ENCODE data around the gene NDUFC2. TPM values are rescaled to one million over a fixed set of nuclear protein-coding genes. Genes with fewer than 3 reads are reported as not detected.

NDUFC2 gene
- total RNA-seq, 3 donors from 2014 or later: 168 to 208 (median 183) TPM

- Histone ChIP-seq H3K9me3 (no peaks in the 10 kb centered on the region), H3K36me3 (ENCODE audit: low read depth) (peaks cover 7% of the 10 kb centered on the region), H3K4me1 (ENCODE audit: low read depth) (no peaks in the 10 kb centered on the region), H3K4me3 (no peak overlapping the region)
- ATAC-seq (no peak), DNase-seq (no peak)
- intact Hi-C loops (cut with DNase I, micrococcal nuclease): no loop called here
- no peak for TF ChIP-seq CTCF (IDR thresholded peaks at IDR 0.05)
These were observed 12.0 kb downstream of the NDUFC2 start for GRCh38 chr11:78067704-78068103.

- Histone ChIP-seq H3K9me3 (no peaks in the 10 kb centered on the region), H3K4me3 (no peak overlapping the region), H3K4me1 (ENCODE audit: low read depth) (no peaks in the 10 kb centered on the region), H3K36me3 (ENCODE audit: low read depth) (peaks cover 5% of the 10 kb centered on the region)
- intact Hi-C loops (cut with DNase I, micrococcal nuclease): no loop called here
- ATAC-seq (no peak), DNase-seq (no peak)
- no peak for TF ChIP-seq CTCF (IDR thresholded peaks at IDR 0.05)
These were observed 13.2 kb downstream of the NDUFC2 start for GRCh38 chr11:78066471-78066870.

- no peaks in the 10 kb centered on the region for H3K4me1 ChIP-seq (ENCODE audit: low read depth)
- TF ChIP-seq CTCF (IDR thresholded peaks at IDR 0.05): no peak
- no peak overlapping the region for H3K4me3 ChIP-seq
- ATAC-seq (peak; percentile 16), DNase-seq (no peak)
- H3K9me3 ChIP-seq: no peaks in the 10 kb centered on the region
- intact Hi-C loops (cut with DNase I, micrococcal nuclease): no loop called here
- H3K36me3 ChIP-seq (ENCODE audit: low read depth): no peaks in the 10 kb centered on the region
These were observed 14.5 kb downstream of the NDUFC2 start for GRCh38 chr11:78065203-78065602.

GRCh38 chr11:78063440-78064181 lies 16.1 kb downstream of the NDUFC2 start, which contains the start of gene THRSP:
Gene THRSP (plus strand): TSS chr11:78063861. CDS start chr11:78063882, 21 bp downstream.
- ATAC-seq (no peak), DNase-seq (no peak)
- intact Hi-C loops (cut with DNase I, micrococcal nuclease): no loop called here
- no peaks in the 10 kb centered on the region for H3K4me1 ChIP-seq (ENCODE audit: low read depth)
- no peaks in the 10 kb centered on the region for H3K9me3 ChIP-seq
- no peak within 1 kb of the TSS for H3K4me3 ChIP-seq
- TF ChIP-seq CTCF (IDR thresholded peaks at IDR 0.05): no peak
- no peaks in the 10 kb centered on the region for H3K36me3 ChIP-seq (ENCODE audit: low read depth)

GRCh38 chr11:78062671-78063070 lies 17.0 kb downstream of the NDUFC2 start:
- ATAC-seq (no peak), DNase-seq (no peak)
- Histone ChIP-seq H3K9me3 (no peaks in the 10 kb centered on the region), H3K4me1 (ENCODE audit: low read depth) (no peaks in the 10 kb centered on the region), H3K36me3 (ENCODE audit: low read depth) (no peaks in the 10 kb centered on the region), H3K4me3 (no peak overlapping the region)
- intact Hi-C loops (cut with DNase I, micrococcal nuclease): no loop called here
- TF ChIP-seq CTCF (IDR thresholded peaks at IDR 0.05): no peak

Data from mucosa of descending colon (tissue), 3 donors.